Panc1 (cell line): ENCODE measurements around the gene MITF. TPM values are rescaled to one million over a fixed set of nuclear protein-coding genes. Genes with fewer than 3 reads are reported as not detected.

Experiments used
- ATAC-seq: fragments of 200-7000 bp; cut with Tn5 transposase; 2 replicates; pipeline ENCODE4 v1.9.1; 2020; ENCODE audit warnings: mild to moderate bottlenecking, moderate library complexity
- BruUV-seq: library from RNA; stranded (reverse); fragments of 400-500 nt; replicated peaks from 2 replicates; lab custom pipeline; 2021; lab: Mats Ljungman, UMichigan
- CTCF ChIA-PET: fragments of 300-600 bp; sonication (Branson Sonifier 250); formaldehyde crosslinking; loops from one replicate; lab custom pipeline; 2022; ENCODE audit warnings: antibody characterized with exemption; lab: Charles Lee
- POLR2A ChIA-PET: fragments of 300-600 bp; sonication (Branson Sonifier 250); formaldehyde crosslinking; loops from one replicate; lab custom pipeline; 2022; ENCODE audit warnings: antibody characterized with exemption; lab: Charles Lee
- DNase-seq: peaks from one replicate; pipeline ENCODE4 v3.0.0-alpha.2; 2010; ENCODE audit warnings: low read depth, low spot score
- H3K27ac ChIP-seq: 2 replicates; pipeline ENCODE4 v1.5.1; 2011; ENCODE audit warnings: mild to moderate bottlenecking, low read length, inconsistent platforms
- H3K27me3 ChIP-seq: fragments of 200-500 bp; sonication (Bioruptor generic); 2 replicates; pipeline ENCODE4 v1.6.0; 2014; ENCODE audit warnings: low read length, inconsistent platforms; ENCODE audit not compliant: control insufficient read depth, insufficient read depth
- H3K36me3 ChIP-seq: fragments of 200-500 bp; sonication (Bioruptor generic); 2 replicates; pipeline ENCODE4 v1.5.1; 2014; ENCODE audit warnings: inconsistent platforms, mild to moderate bottlenecking, low read length, moderate library complexity; ENCODE audit not compliant: control insufficient read depth, insufficient read depth
- H3K4me1 ChIP-seq: 2 replicates; pipeline ENCODE4 v1.5.1; 2011; ENCODE audit warnings: inconsistent platforms, mild to moderate bottlenecking, low read length, moderate library complexity; ENCODE audit not compliant: control insufficient read depth, insufficient read depth
- H3K4me3 ChIP-seq, 2 experiments: 2 replicates each; pipeline ENCODE4 v1.5.1; 2011 to 2012; ENCODE audit warnings: low read depth in 2 of 2, low read length in 2 of 2, mild to moderate bottlenecking in 2 of 2, inconsistent platforms in 1 of 2, moderate library complexity in 1 of 2
- H3K9me3 ChIP-seq: fragments of 200-500 bp; sonication (Bioruptor generic); 2 replicates; pipeline ENCODE4 v1.5.1; 2014; ENCODE audit warnings: low read depth, mild to moderate bottlenecking, inconsistent platforms, low read length, moderate library complexity; ENCODE audit not compliant: control insufficient read depth, insufficient read depth
- CTCF ChIP-seq: fragments of 450-650 bp; IDR thresholded peaks from 2 replicates; pipeline ENCODE4 v1.5.1; 2017; ENCODE audit warnings: mild to moderate bottlenecking
- POLR2AphosphoS5 ChIP-seq: IDR thresholded peaks from 2 replicates; pipeline ENCODE4 v1.6.1; 2012; ENCODE audit warnings: mild to moderate bottlenecking, low read depth, low read length, moderate library complexity
- REST ChIP-seq, 2 experiments: IDR thresholded peaks; 2 replicates each; pipeline ENCODE4 v1.6.1; 2011 to 2012; ENCODE audit warnings: low read depth in 2 of 2, control low read depth in 1 of 2, low read length in 1 of 2, mild to moderate bottlenecking in 1 of 2, moderate library complexity in 1 of 2; ENCODE audit not compliant: insufficient read depth in 1 of 2
- SIN3A ChIP-seq: IDR thresholded peaks from 2 replicates; pipeline ENCODE4 v1.6.1; 2012; ENCODE audit warnings: low read depth, mild to moderate bottlenecking, low read length, moderate library complexity, borderline replicate concordance; ENCODE audit not compliant: insufficient read depth
- TCF7L2 ChIP-seq: IDR thresholded peaks from 2 replicates; pipeline ENCODE4 v1.6.1; 2011; ENCODE audit warnings: mild to moderate bottlenecking, low read depth, low read length, inconsistent platforms
- in situ Hi-C: cut with HindIII; loops from 2 replicates; pipeline ENCODE4 v1.10.0; 2016; ENCODE audit warnings: low sequenced_read_pairs, low pct_unique_long_range_greater_than_20kb
- intact Hi-C: fragments of 100-400 bp; cut with micrococcal nuclease; formaldehyde crosslinking; loops from one replicate; pipeline ENCODE4 v1.10.0; 2022; ENCODE audit not compliant: unreplicated experiment
- total RNA-seq: library from RNA; stranded (reverse); gene quantifications from one replicate; pipeline ENCODE4 v1.2.1, GENCODE V29; 2021; ENCODE audit not compliant: unreplicated experiment

The MITF gene
- total RNA-seq, 1 experiment from 2014 or later = 10.8 TPM

GRCh38 chr3:69876073-69876472, 136.8 kb downstream of the MITF start:
- Histone ChIP-seq H3K4me3 (no peak overlapping the region), H3K27me3 (no peaks in the 10 kb centered on the region), H3K4me1 (no peaks in the 10 kb centered on the region), H3K36me3 (no peaks in the 10 kb centered on the region), H3K9me3 (no peaks in the 10 kb centered on the region), H3K27ac (no peak overlapping the region)
- CTCF ChIA-PET = no interaction called here
- intact Hi-C loops (no loop called here), in situ Hi-C loops (no loop called here)
- BruUV-seq = no TSS peak
- no peak for DNase-seq
- no peak for ATAC-seq
- POLR2A ChIA-PET = no interaction called here
- TF ChIP-seq REST (IDR thresholded peaks at IDR 0.05; ENCODE audit: insufficient read depth in 1 of 2, low read depth in 2 of 2, low read length in 1 of 2) = no peak
- no peak for TF ChIP-seq SIN3A
- TF ChIP-seq CTCF = no peak
- TF ChIP-seq TCF7L2 = no peak
- TF ChIP-seq POLR2AphosphoS5 = no peak

GRCh38 chr3:69878254-69878653, 139.0 kb downstream of the MITF start:
- ATAC-seq = no peak
- Histone ChIP-seq H3K4me3 (no peak overlapping the region), H3K36me3 (no peaks in the 10 kb centered on the region), H3K27me3 (no peaks in the 10 kb centered on the region), H3K4me1 (no peaks in the 10 kb centered on the region), H3K9me3 (no peaks in the 10 kb centered on the region), H3K27ac (no peak overlapping the region)
- BruUV-seq = no TSS peak
- intact Hi-C loops = no loop called here
- no peak for TF ChIP-seq SIN3A
- TF ChIP-seq REST (IDR thresholded peaks at IDR 0.05; ENCODE audit: insufficient read depth in 1 of 2, low read depth in 2 of 2, low read length in 1 of 2) = no peak
- TF ChIP-seq CTCF = no peak
- TF ChIP-seq TCF7L2 = no peak
- TF ChIP-seq POLR2AphosphoS5 = no peak
- in situ Hi-C loops = no loop called here
- CTCF ChIA-PET = no interaction called here
- no peak for DNase-seq
- POLR2A ChIA-PET = no interaction called here
